MCF 10A (cell line): ENCODE data around the gene MTHFR. TPM values are rescaled to one million over a fixed set of nuclear protein-coding genes. Genes with fewer than 3 reads are reported as not detected.

ENCODE experiments used
- BruUV-seq: library from RNA; stranded (reverse); fragments of 400-500 nt; replicated peaks from 2 replicates; lab custom pipeline; 2021; lab: Mats Ljungman, UMichigan
- CTCF ChIA-PET: fragments of 300-600 bp; sonication (Branson Sonifier 250); formaldehyde crosslinking; extraction: SDS; loops from one replicate; lab custom pipeline; 2021; ENCODE audit warnings: antibody characterized with exemption, inconsistent platforms; lab: Yijun Ruan, JAX
- POLR2A ChIA-PET: fragments of 300-600, 350-650 bp; sonication (Branson Sonifier 250); formaldehyde crosslinking; extraction: SDS; loops from one replicate; lab custom pipeline; 2020; ENCODE audit warnings: antibody characterized with exemption, inconsistent platforms; lab: Yijun Ruan, JAX
- DNase-seq: peaks from one replicate; pipeline ENCODE4 v3.0.0-alpha.2; 2018; ENCODE audit not compliant: unreplicated experiment
- H3K27ac Mint-ChIP-seq: one replicate; pipeline ENCODE4 v1.8.0; 2022; ENCODE audit warnings: mild to moderate bottlenecking, low read depth, mixed read lengths; ENCODE audit not compliant: unreplicated experiment
- H3K27me3 Mint-ChIP-seq: one replicate; pipeline ENCODE4 v1.8.0; 2022; ENCODE audit warnings: mixed read lengths; ENCODE audit not compliant: insufficient read depth, unreplicated experiment
- H3K36me3 Mint-ChIP-seq: one replicate; pipeline ENCODE4 v1.8.0; 2022; ENCODE audit warnings: mild to moderate bottlenecking, moderate library complexity, mixed read lengths; ENCODE audit not compliant: insufficient read depth, unreplicated experiment
- H3K4me1 Mint-ChIP-seq: one replicate; pipeline ENCODE4 v1.8.0; 2022; ENCODE audit warnings: mixed read lengths; ENCODE audit not compliant: insufficient read depth, unreplicated experiment
- H3K4me3 Mint-ChIP-seq: one replicate; pipeline ENCODE4 v1.8.0; 2022; ENCODE audit warnings: mild to moderate bottlenecking, moderate library complexity, mixed read lengths; ENCODE audit not compliant: unreplicated experiment
- H3K9me3 Mint-ChIP-seq: one replicate; pipeline ENCODE4 v1.8.0; 2022; ENCODE audit warnings: mixed read lengths; ENCODE audit not compliant: unreplicated experiment
- CTCF ChIP-seq: fragments of 200-600 bp; IDR thresholded peaks from one replicate; pipeline ENCODE4 v1.8.0; 2022; ENCODE audit warnings: antibody characterized with exemption, mild to moderate bottlenecking; ENCODE audit not compliant: unreplicated experiment
- intact Hi-C: fragments of 100-400 bp; cut with micrococcal nuclease; formaldehyde crosslinking; loops from 2 replicates; pipeline ENCODE4 v1.14.1; 2022
- total RNA-seq: library from RNA; stranded (reverse); gene quantifications from 2 replicates; pipeline ENCODE4 v1.2.3, GENCODE V29; 2022

MTHFR gene
- total RNA-seq, 1 experiment from 2014 or later = 14.0 TPM

GRCh38 chr1:11778844-11779623, 26.7 kb downstream of the MTHFR start:
- no TSS peak for BruUV-seq
- no peaks in the 10 kb centered on the region for H3K36me3 Mint-ChIP-seq
- POLR2A ChIA-PET = no interaction called here

GRCh38 chr1:11778336-11778735, 27.4 kb downstream of the MTHFR start:
- no peak for TF ChIP-seq CTCF
- no peaks in the 10 kb centered on the region for H3K36me3 Mint-ChIP-seq
- no peaks in the 10 kb centered on the region for H3K27me3 Mint-ChIP-seq
- CTCF ChIA-PET = interaction anchor here (0.6 kb wide), 1 partner anchor 14 kb away, joined by 4 read pairs; no protein-coding TSS in a partner anchor
- BruUV-seq = no TSS peak
- H3K4me3 Mint-ChIP-seq = no peak overlapping the region
- no peak overlapping the region for H3K27ac Mint-ChIP-seq
- POLR2A ChIA-PET = no interaction called here
- intact Hi-C loops = no loop called here
- H3K4me1 Mint-ChIP-seq = no peaks in the 10 kb centered on the region
- no peaks in the 10 kb centered on the region for H3K9me3 Mint-ChIP-seq
- no peak for DNase-seq

More at GRCh38 chr1:11778844-11779623, 26.7 kb downstream of the MTHFR start:
- H3K27ac Mint-ChIP-seq = no peak overlapping the region
- intact Hi-C loops = no loop called here
- no peak overlapping the region for H3K4me3 Mint-ChIP-seq
- H3K27me3 Mint-ChIP-seq = no peaks in the 10 kb centered on the region
- no peaks in the 10 kb centered on the region for H3K4me1 Mint-ChIP-seq
- no peak for DNase-seq
- no peak for TF ChIP-seq CTCF
- H3K9me3 Mint-ChIP-seq = no peaks in the 10 kb centered on the region
- CTCF ChIA-PET = interaction anchor here (1.0 kb wide), 1 partner anchor 537 kb away, joined by 3 read pairs; no protein-coding TSS in a partner anchor

- no peak for TF ChIP-seq CTCF
- Mint-ChIP-seq H3K36me3 (no peaks in the 10 kb centered on the region), H3K27me3 (no peaks in the 10 kb centered on the region), H3K27ac (no peak overlapping the region), H3K4me3 (no peak overlapping the region), H3K9me3 (no peaks in the 10 kb centered on the region), H3K4me1 (no peaks in the 10 kb centered on the region)
- ChIA-PET POLR2A (no interaction called here), CTCF (interaction anchor here (0.6 kb wide), 1 partner anchor 15 kb away, joined by 4 read pairs; no protein-coding TSS in a partner anchor)
- intact Hi-C loops = no loop called here
- DNase-seq = no peak
- no TSS peak for BruUV-seq
Observed at GRCh38 chr1:11777658-11778322, 28.0 kb downstream of the MTHFR start.

- H3K9me3 Mint-ChIP-seq = no peaks in the 10 kb centered on the region
- no TSS peak for BruUV-seq
- H3K27me3 Mint-ChIP-seq = no peaks in the 10 kb centered on the region
- no peaks in the 10 kb centered on the region for H3K36me3 Mint-ChIP-seq
- intact Hi-C loops = no loop called here
- TF ChIP-seq CTCF = no peak
- ChIA-PET CTCF (interaction anchor here (0.9 to 1.5 kb wide), 2 partner anchors 10 to 415 kb away, joined by 3 to 8 read pairs; no protein-coding TSS in a partner anchor), POLR2A (interaction anchor here (0.9 to 1.2 kb wide), 2 partner anchors 13 to 14 kb away, joined by 3 read pairs; no protein-coding TSS in a partner anchor)
- H3K27ac Mint-ChIP-seq = no peak overlapping the region
- H3K4me3 Mint-ChIP-seq = no peak overlapping the region
- H3K4me1 Mint-ChIP-seq = no peaks in the 10 kb centered on the region
- DNase-seq = no peak
Observed at GRCh38 chr1:11774753-11775152, 31.0 kb downstream of the MTHFR start.
